ENCODE results near the gene AUTS2. TPM values are rescaled to one million over a fixed set of nuclear protein-coding genes. Genes with fewer than 3 reads are reported as not detected.

The AUTS2 gene
- total RNA-seq, 1 experiment from 2014 or later = 256 TPM

- Histone ChIP-seq H4K5ac (ENCODE audit: insufficient read length, low read depth, low read length) (no peak overlapping the region), H2BK12ac (ENCODE audit: insufficient read length, low read depth, low read length) (no peak overlapping the region), H3K9me3 (ENCODE audit: control insufficient read depth, low read depth, low read length) (no peaks in the 10 kb centered on the region), H3K9ac (ENCODE audit: extremely low read depth, insufficient read length, low read length) (no peak overlapping the region), H3K18ac (ENCODE audit: insufficient read length, low read depth, low read length) (no peak overlapping the region), H3K79me2 (ENCODE audit: insufficient read depth, low read length) (no peaks in the 10 kb centered on the region; the same call in 1 of the 2 replicates), H3K23me2 (ENCODE audit: insufficient read length, low read depth, low read length, poor library complexity, severe bottlenecking) (no peaks in the 10 kb centered on the region), H3K4me1 (ENCODE audit: insufficient read depth, low read length) (peaks cover 20% of the 10 kb centered on the region), H2BK120ac (ENCODE audit: low read depth, low read length, poor library complexity, severe bottlenecking) (no peak overlapping the region), H2BK15ac (ENCODE audit: low read depth, low read length) (no peak overlapping the region), H2BK20ac (ENCODE audit: low read depth, low read length, poor library complexity, severe bottlenecking) (peak overlapping the region; percentile 26), H3K4ac (ENCODE audit: low read depth, low read length) (no peak overlapping the region), H3K79me1 (ENCODE audit: insufficient read depth, low read depth, low read length, poor library complexity, severe bottlenecking) (no peaks in the 10 kb centered on the region), H2AFZ (ENCODE audit: low read length) (no peak overlapping the region), H4K91ac (ENCODE audit: insufficient read length, low read depth, low read length) (no peak overlapping the region), H3K27me3 (ENCODE audit: insufficient read depth, low read length) (no peaks in the 10 kb centered on the region), H4K20me1 (ENCODE audit: control insufficient read depth, insufficient read depth, insufficient read length) (no peaks in the 10 kb centered on the region), H3K56ac (ENCODE audit: insufficient read length, low read depth, low read length) (no peak overlapping the region), H3K23ac (ENCODE audit: insufficient read length, low read depth, low read length) (no peak overlapping the region), H3K27ac (ENCODE audit: insufficient read length, low read depth, low read length) (no peak overlapping the region), H3K4me2 (ENCODE audit: insufficient read depth, insufficient read length, low read length) (no peak overlapping the region), H2AK5ac (ENCODE audit: insufficient read length, low read length) (no peak overlapping the region), H4K8ac (replicated peaks; ENCODE audit: insufficient read length, low read depth, low read length) (no peak overlapping the region), H3T11ph (ENCODE audit: low read length) (no peak overlapping the region), H3K14ac (ENCODE audit: insufficient read depth, low read length) (no peak overlapping the region), H2BK5ac (ENCODE audit: insufficient read length, low read length) (no peak overlapping the region)
- Mint-ChIP-seq H3K9me3 (peaks cover 1 to 3% of the 10 kb centered on the region in 2 experiments; a peak in 2 of 5 replicates), H3K4me3 (no peak overlapping the region), H3K36me3 (ENCODE audit: insufficient read depth in 1 of 3, low read depth in 3 of 3) (peaks cover 0 to 2% (median 0%) of the 10 kb centered on the region in 3 experiments; a peak in 1 of 7 replicates), H3K27me3 (ENCODE audit: low read depth) (no peaks in the 10 kb centered on the region), H3K27ac (peak overlapping the region in 1 of 3 experiments; percentile 15; a peak in 2 of 7 replicates), H3K4me1 (peaks cover 58 to 66% of the 10 kb centered on the region in 2 experiments)
- TF ChIP-seq, protein P1, sequence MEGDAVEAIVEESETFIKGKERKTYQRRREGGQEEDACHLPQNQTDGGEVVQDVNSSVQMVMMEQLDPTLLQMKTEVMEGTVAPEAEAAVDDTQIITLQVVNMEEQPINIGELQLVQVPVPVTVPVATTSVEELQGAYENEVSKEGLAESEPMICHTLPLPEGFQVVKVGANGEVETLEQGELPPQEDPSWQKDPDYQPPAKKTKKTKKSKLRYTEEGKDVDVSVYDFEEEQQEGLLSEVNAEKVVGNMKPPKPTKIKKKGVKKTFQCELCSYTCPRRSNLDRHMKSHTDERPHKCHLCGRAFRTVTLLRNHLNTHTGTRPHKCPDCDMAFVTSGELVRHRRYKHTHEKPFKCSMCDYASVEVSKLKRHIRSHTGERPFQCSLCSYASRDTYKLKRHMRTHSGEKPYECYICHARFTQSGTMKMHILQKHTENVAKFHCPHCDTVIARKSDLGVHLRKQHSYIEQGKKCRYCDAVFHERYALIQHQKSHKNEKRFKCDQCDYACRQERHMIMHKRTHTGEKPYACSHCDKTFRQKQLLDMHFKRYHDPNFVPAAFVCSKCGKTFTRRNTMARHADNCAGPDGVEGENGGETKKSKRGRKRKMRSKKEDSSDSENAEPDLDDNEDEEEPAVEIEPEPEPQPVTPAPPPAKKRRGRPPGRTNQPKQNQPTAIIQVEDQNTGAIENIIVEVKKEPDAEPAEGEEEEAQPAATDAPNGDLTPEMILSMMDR (conservative IDR thresholded peaks at IDR 0.05) = no peak
- DNase-seq = no peak
- no CpG with 5 or more reads among the region's 2 CpGs for WGBS (ENCODE audit: extremely low coverage, insufficient read length, low lambda C conversion rate)
These were observed 234.1 kb downstream of the AUTS2 start for GRCh38 chr7:69832356-69832755.

Measured in H9 (cell line).